Effector memory CD4-positive, alpha-beta T cell (primary cell): ENCODE measurements around the gene PTCD3.

ENCODE experiments used
- DNase-seq, 3 donors: peaks; one replicate each; pipeline ENCODE4 v3.0.0-alpha.2; 2020
- H3K27ac ChIP-seq: 2 replicates; pipeline ENCODE4 v1.7.0; 2013; ENCODE audit warnings: mild to moderate bottlenecking, low read length, moderate library complexity; ENCODE audit not compliant: insufficient read depth, poor library complexity, severe bottlenecking
- H3K27me3 ChIP-seq: replicated peaks from 2 replicates; pipeline ENCODE4 v1.7.0; 2013; ENCODE audit warnings: mild to moderate bottlenecking, low read length; ENCODE audit not compliant: insufficient read depth, control insufficient read depth, poor library complexity, severe bottlenecking
- H3K36me3 ChIP-seq: 2 replicates; pipeline ENCODE4 v1.7.0; 2013; ENCODE audit warnings: mild to moderate bottlenecking, low read length, moderate library complexity; ENCODE audit not compliant: control insufficient read depth, insufficient read depth
- H3K4me1 ChIP-seq: 2 replicates; pipeline ENCODE4 v1.7.0; 2013; ENCODE audit warnings: low read length, mild to moderate bottlenecking; ENCODE audit not compliant: control insufficient read depth, insufficient read depth, poor library complexity, severe bottlenecking
- H3K4me3 ChIP-seq: 2 replicates; pipeline ENCODE4 v1.7.0; 2013; ENCODE audit warnings: low read length, low read depth, mild to moderate bottlenecking; ENCODE audit not compliant: insufficient read depth, poor library complexity, severe bottlenecking
- H3K9me3 ChIP-seq: 2 replicates; pipeline ENCODE4 v1.7.0; 2013; ENCODE audit warnings: mild to moderate bottlenecking, low read length, moderate library complexity; ENCODE audit not compliant: control insufficient read depth
- total RNA-seq, 3 donors: gene quantifications; one replicate each; lab custom pipeline; 2026; lab: John Stamatoyannopoulos, UW

The PTCD3 gene
- total RNA-seq, result 125 to 144 (median 136) reads per million in 3 donors

GRCh38 chr2:86105969-86106945 is at the start of gene PTCD3:
Gene PTCD3 (plus strand): TSS chr2:86106235. CDS start chr2:86106248, 13 bp downstream.
- H3K4me3 ChIP-seq, result peak within 1 kb of the TSS; percentile 81
- H3K36me3 ChIP-seq, result peaks cover 23% of the 10 kb centered on the region
- peak; percentile 81 to 89 (median 87) for DNase-seq
- H3K27me3 ChIP-seq, result no peaks in the 10 kb centered on the region
- H3K4me1 ChIP-seq, result peaks cover 11% of the 10 kb centered on the region
- no peaks in the 10 kb centered on the region for H3K9me3 ChIP-seq
- peak within 1 kb of the TSS; percentile 88 for H3K27ac ChIP-seq

GRCh38 chr2:86056590-86057331 is 49.3 kb upstream of the PTCD3 start:
- peaks cover 27% of the 10 kb centered on the region for H3K36me3 ChIP-seq
- no peak for DNase-seq

GRCh38 chr2:86062043-86062442 is 44.0 kb upstream of the PTCD3 start:
- peaks cover 44% of the 10 kb centered on the region for H3K36me3 ChIP-seq
- no peak overlapping the region for H3K27ac ChIP-seq
- H3K27me3 ChIP-seq, result no peaks in the 10 kb centered on the region
- H3K9me3 ChIP-seq, result no peaks in the 10 kb centered on the region
- no peak for DNase-seq
- H3K4me1 ChIP-seq, result no peaks in the 10 kb centered on the region
- no peak overlapping the region for H3K4me3 ChIP-seq

More at GRCh38 chr2:86056590-86057331, 49.3 kb upstream of the PTCD3 start:
- Histone ChIP-seq H3K27me3 (no peaks in the 10 kb centered on the region), H3K4me3 (no peak overlapping the region), H3K4me1 (no peaks in the 10 kb centered on the region), H3K27ac (no peak overlapping the region), H3K9me3 (no peaks in the 10 kb centered on the region)

GRCh38 chr2:86064006-86064405 is 42.0 kb upstream of the PTCD3 start:
- Histone ChIP-seq H3K27ac (no peak overlapping the region), H3K9me3 (no peaks in the 10 kb centered on the region), H3K27me3 (no peaks in the 10 kb centered on the region), H3K4me3 (no peak overlapping the region), H3K36me3 (peaks cover 44% of the 10 kb centered on the region), H3K4me1 (peaks cover 10% of the 10 kb centered on the region)
- DNase-seq, result no peak

GRCh38 chr2:86065512-86065911 is 40.5 kb upstream of the PTCD3 start:
- DNase-seq, result no peak
- H3K27ac ChIP-seq, result no peak overlapping the region
- H3K4me1 ChIP-seq, result peaks cover 10% of the 10 kb centered on the region
- peaks cover 52% of the 10 kb centered on the region for H3K36me3 ChIP-seq
- H3K27me3 ChIP-seq, result no peaks in the 10 kb centered on the region
- H3K4me3 ChIP-seq, result no peak overlapping the region
- no peaks in the 10 kb centered on the region for H3K9me3 ChIP-seq

- peaks cover 55% of the 10 kb centered on the region for H3K36me3 ChIP-seq
- no peaks in the 10 kb centered on the region for H3K9me3 ChIP-seq
- no peak overlapping the region for H3K27ac ChIP-seq
- H3K4me1 ChIP-seq, result peaks cover 10% of the 10 kb centered on the region
- H3K4me3 ChIP-seq, result no peak overlapping the region
- DNase-seq, result no peak
- no peaks in the 10 kb centered on the region for H3K27me3 ChIP-seq
Observed at GRCh38 chr2:86066007-86066578, 39.9 kb upstream of the PTCD3 start.

- H3K4me1 ChIP-seq, result peaks cover 10% of the 10 kb centered on the region
- H3K27me3 ChIP-seq, result no peaks in the 10 kb centered on the region
- H3K36me3 ChIP-seq, result peaks cover 58% of the 10 kb centered on the region
- H3K27ac ChIP-seq, result no peak overlapping the region
- DNase-seq, result no peak
- H3K9me3 ChIP-seq, result no peaks in the 10 kb centered on the region
- no peak overlapping the region for H3K4me3 ChIP-seq
Observed at GRCh38 chr2:86066915-86067314, 39.1 kb upstream of the PTCD3 start.

- DNase-seq, result peak; percentile 20 to 35 (median 27)
- Histone ChIP-seq H3K27ac (no peak overlapping the region), H3K36me3 (peaks cover 59% of the 10 kb centered on the region), H3K4me1 (peaks cover 10% of the 10 kb centered on the region), H3K4me3 (no peak overlapping the region), H3K9me3 (no peaks in the 10 kb centered on the region), H3K27me3 (no peaks in the 10 kb centered on the region)
Observed at GRCh38 chr2:86068136-86068588, 37.9 kb upstream of the PTCD3 start.

GRCh38 chr2:86068648-86069047 is 37.4 kb upstream of the PTCD3 start:
- Histone ChIP-seq H3K9me3 (no peaks in the 10 kb centered on the region), H3K4me1 (peaks cover 10% of the 10 kb centered on the region), H3K27me3 (no peaks in the 10 kb centered on the region), H3K36me3 (peaks cover 60% of the 10 kb centered on the region), H3K27ac (no peak overlapping the region), H3K4me3 (no peak overlapping the region)
- no peak for DNase-seq
